Activated naive CD4-positive, alpha-beta T cell treated with anti-CD3 and anti-CD28 coated beads for 36 hours (primary cell): Measurements from ENCODE around the gene ITGAE. TPM values are rescaled to one million over a fixed set of nuclear protein-coding genes. Genes with fewer than 3 reads are reported as not detected.
"Not testable (repeated sequence)": the region's sequence is repeated elsewhere in the genome, so short reads cannot be mapped to it uniquely, and the experiment has no call there.

Experiments used
- CTCF ChIA-PET: fragments of 350-600 bp; sonication (Branson Sonifier 250); formaldehyde crosslinking; loops from one replicate; lab custom pipeline; 2021; ENCODE audit warnings: antibody characterized with exemption; lab: Charles Lee
- DNase-seq: peaks from one replicate; pipeline ENCODE4 v3.0.0-alpha.2; 2020
- H3K27ac Mint-ChIP-seq: one replicate; pipeline ENCODE4 v1.8.0; 2021; ENCODE audit warnings: mild to moderate bottlenecking, mixed read lengths
- H3K27me3 Mint-ChIP-seq: one replicate; pipeline ENCODE4 v1.8.0; 2021; ENCODE audit warnings: low read depth, mixed read lengths
- H3K36me3 Mint-ChIP-seq: one replicate; pipeline ENCODE4 v1.8.0; 2021; ENCODE audit warnings: low read depth, mixed read lengths
- H3K4me1 Mint-ChIP-seq: one replicate; pipeline ENCODE4 v1.8.0; 2021; ENCODE audit warnings: low read depth, mixed read lengths
- H3K4me3 Mint-ChIP-seq: one replicate; pipeline ENCODE4 v1.8.0; 2021; ENCODE audit warnings: mild to moderate bottlenecking, moderate library complexity, mixed read lengths
- H3K9me3 Mint-ChIP-seq: one replicate; pipeline ENCODE4 v1.8.0; 2021; ENCODE audit warnings: mixed read lengths
- intact Hi-C: fragments of 100-400 bp; cut with micrococcal nuclease; formaldehyde crosslinking; loops from one replicate; pipeline ENCODE4 v1.15.1; 2023
- total RNA-seq, 2 experiments: library from RNA; stranded (reverse); gene quantifications; one replicate each; pipeline ENCODE4 v1.2.3, GENCODE V29; 2021

ITGAE gene, protein sequence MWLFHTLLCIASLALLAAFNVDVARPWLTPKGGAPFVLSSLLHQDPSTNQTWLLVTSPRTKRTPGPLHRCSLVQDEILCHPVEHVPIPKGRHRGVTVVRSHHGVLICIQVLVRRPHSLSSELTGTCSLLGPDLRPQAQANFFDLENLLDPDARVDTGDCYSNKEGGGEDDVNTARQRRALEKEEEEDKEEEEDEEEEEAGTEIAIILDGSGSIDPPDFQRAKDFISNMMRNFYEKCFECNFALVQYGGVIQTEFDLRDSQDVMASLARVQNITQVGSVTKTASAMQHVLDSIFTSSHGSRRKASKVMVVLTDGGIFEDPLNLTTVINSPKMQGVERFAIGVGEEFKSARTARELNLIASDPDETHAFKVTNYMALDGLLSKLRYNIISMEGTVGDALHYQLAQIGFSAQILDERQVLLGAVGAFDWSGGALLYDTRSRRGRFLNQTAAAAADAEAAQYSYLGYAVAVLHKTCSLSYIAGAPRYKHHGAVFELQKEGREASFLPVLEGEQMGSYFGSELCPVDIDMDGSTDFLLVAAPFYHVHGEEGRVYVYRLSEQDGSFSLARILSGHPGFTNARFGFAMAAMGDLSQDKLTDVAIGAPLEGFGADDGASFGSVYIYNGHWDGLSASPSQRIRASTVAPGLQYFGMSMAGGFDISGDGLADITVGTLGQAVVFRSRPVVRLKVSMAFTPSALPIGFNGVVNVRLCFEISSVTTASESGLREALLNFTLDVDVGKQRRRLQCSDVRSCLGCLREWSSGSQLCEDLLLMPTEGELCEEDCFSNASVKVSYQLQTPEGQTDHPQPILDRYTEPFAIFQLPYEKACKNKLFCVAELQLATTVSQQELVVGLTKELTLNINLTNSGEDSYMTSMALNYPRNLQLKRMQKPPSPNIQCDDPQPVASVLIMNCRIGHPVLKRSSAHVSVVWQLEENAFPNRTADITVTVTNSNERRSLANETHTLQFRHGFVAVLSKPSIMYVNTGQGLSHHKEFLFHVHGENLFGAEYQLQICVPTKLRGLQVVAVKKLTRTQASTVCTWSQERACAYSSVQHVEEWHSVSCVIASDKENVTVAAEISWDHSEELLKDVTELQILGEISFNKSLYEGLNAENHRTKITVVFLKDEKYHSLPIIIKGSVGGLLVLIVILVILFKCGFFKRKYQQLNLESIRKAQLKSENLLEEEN
- total RNA-seq = 10 to 100 TPM; 31.7 to 32.4 TPM

DNA sequence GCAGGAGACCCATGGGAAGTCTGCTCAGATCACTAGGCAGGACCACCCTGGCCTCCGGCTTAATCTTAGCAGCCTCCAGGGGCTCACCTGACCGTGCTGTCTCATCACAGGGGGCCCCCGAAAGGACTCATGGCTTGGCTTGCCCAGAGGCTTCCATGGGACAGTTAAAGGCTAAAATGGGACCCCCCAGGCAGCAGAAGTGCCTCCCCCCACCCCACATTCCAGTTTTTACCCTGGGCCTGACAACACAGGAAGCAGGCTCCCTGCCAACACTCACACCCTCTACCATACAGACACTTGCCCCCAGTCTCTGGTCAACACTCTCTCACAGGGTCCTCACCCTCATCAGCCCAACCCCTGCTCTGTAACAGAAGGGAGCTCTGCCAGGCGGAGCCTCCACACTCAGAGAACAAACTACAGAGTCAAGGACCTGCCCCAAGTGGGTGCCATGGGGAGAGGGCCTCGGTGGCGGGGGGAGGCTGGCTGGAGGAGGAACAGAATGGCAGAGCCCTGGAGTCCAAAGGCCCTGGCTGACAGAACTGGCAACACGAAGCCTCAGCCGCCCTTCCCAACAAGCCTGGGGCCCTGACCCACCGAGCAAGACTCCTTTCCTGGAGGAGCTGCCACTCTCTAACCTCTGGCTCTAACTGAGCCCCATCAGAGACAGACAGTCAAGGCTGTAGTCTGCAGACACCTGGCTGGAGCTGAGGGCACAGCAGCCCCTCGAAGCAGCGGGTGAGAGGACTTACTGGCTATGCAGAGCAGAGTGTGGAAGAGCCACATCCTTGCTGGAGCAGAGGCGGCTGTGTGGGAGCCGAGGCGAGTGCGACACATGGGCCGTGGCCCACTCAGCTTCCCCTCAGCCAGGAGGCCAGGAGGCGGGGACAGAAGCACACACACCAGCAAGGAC, at the start of gene ITGAE:
Gene ITGAE (minus strand): TSS at position 827 of the 910 bp plus-strand sequence. CDS start 44 bp downstream, at position 783.
- DNase-seq = no peak
- intact Hi-C loops = no loop called here
- CTCF ChIA-PET = interaction anchor here (1.0 to 1.5 kb wide), 2 partner anchors 27 to 63 kb away, joined by 3 read pairs; no protein-coding TSS in a partner anchor
- H3K9me3 Mint-ChIP-seq = no peaks in the 10 kb centered on the region
- H3K27ac Mint-ChIP-seq = no peak within 1 kb of the TSS
- no peaks in the 10 kb centered on the region for H3K27me3 Mint-ChIP-seq
- H3K4me1 Mint-ChIP-seq = peaks cover 8% of the 10 kb centered on the region
- no peak within 1 kb of the TSS for H3K4me3 Mint-ChIP-seq
- no peaks in the 10 kb centered on the region for H3K36me3 Mint-ChIP-seq

GRCh38 chr17:3848229-3848835, 47.3 kb upstream of the ITGAE start:
- H3K27me3 Mint-ChIP-seq = no peaks in the 10 kb centered on the region
- no peak for DNase-seq
- CTCF ChIA-PET = no interaction called here
- H3K27ac Mint-ChIP-seq = no peak overlapping the region
- peaks cover 20% of the 10 kb centered on the region for H3K4me1 Mint-ChIP-seq
- H3K36me3 Mint-ChIP-seq = peaks cover 5% of the 10 kb centered on the region
- no peaks in the 10 kb centered on the region for H3K9me3 Mint-ChIP-seq
- H3K4me3 Mint-ChIP-seq = no peak overlapping the region
- intact Hi-C loops = loop anchor here (5.0 kb wide), 2 partner anchors 166 to 801 kb away; no protein-coding TSS in a partner anchor

DNA sequence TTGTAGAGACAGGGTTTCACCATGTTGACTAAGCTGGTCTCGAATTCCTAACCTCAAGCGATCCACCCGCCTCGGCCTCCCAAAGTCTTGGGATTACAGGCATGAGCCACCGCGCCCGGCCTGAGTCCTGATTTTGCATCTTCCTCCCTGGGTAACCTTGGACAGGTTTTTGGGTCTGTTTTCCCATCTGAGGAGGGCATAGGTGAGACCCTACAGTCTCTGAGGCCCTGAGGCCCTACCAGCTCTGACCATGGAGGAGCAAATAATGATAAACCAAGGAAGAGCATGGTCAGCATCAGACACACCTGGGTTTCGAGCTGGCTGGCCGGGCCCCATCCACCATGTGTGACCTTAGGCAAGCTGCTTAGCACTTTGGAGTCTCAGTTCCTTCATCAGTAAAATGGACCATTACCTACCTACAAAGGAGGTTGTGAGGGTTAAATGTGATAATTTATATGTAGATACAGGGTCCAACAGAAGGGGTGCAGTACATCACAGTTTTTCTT, 46.2 kb upstream of the ITGAE start:
- H3K27me3 Mint-ChIP-seq = no peaks in the 10 kb centered on the region
- peaks cover 22% of the 10 kb centered on the region for H3K4me1 Mint-ChIP-seq
- H3K9me3 Mint-ChIP-seq = no peaks in the 10 kb centered on the region
- H3K27ac Mint-ChIP-seq = no peak overlapping the region
- peaks cover 5% of the 10 kb centered on the region for H3K36me3 Mint-ChIP-seq
- intact Hi-C loops = loop anchor here (2.0 to 5.0 kb wide), 3 partner anchors 118 to 800 kb away; partner anchors contain the start of gene ATP2A3
- CTCF ChIA-PET = interaction anchor here (0.8 to 5.5 kb wide), 8 partner anchors 16 to 228 kb away, joined by 3 to 83 read pairs (median 8); no protein-coding TSS in a partner anchor
- H3K4me3 Mint-ChIP-seq = no peak overlapping the region
- DNase-seq = no peak

GRCh38 chr17:3846437-3847164, 45.6 kb upstream of the ITGAE start:
- no peak overlapping the region for H3K27ac Mint-ChIP-seq
- no peaks in the 10 kb centered on the region for H3K27me3 Mint-ChIP-seq
- CTCF ChIA-PET = interaction anchor here (0.6 to 5.5 kb wide), 22 partner anchors 11 to 228 kb away, joined by 3 to 83 read pairs (median 4); no protein-coding TSS in a partner anchor
- H3K36me3 Mint-ChIP-seq = peaks cover 5% of the 10 kb centered on the region
- no peaks in the 10 kb centered on the region for H3K9me3 Mint-ChIP-seq
- peak overlapping the region; percentile 54 for H3K4me3 Mint-ChIP-seq
- intact Hi-C loops = loop anchor here (1.0 to 5.0 kb wide), 10 partner anchors 47 to 799 kb away; partner anchors contain the start of genes ATP2A3, CAMKK1, CTNS and CYB5D2
- H3K4me1 Mint-ChIP-seq = peaks cover 22% of the 10 kb centered on the region
- DNase-seq = no peak

DNA sequence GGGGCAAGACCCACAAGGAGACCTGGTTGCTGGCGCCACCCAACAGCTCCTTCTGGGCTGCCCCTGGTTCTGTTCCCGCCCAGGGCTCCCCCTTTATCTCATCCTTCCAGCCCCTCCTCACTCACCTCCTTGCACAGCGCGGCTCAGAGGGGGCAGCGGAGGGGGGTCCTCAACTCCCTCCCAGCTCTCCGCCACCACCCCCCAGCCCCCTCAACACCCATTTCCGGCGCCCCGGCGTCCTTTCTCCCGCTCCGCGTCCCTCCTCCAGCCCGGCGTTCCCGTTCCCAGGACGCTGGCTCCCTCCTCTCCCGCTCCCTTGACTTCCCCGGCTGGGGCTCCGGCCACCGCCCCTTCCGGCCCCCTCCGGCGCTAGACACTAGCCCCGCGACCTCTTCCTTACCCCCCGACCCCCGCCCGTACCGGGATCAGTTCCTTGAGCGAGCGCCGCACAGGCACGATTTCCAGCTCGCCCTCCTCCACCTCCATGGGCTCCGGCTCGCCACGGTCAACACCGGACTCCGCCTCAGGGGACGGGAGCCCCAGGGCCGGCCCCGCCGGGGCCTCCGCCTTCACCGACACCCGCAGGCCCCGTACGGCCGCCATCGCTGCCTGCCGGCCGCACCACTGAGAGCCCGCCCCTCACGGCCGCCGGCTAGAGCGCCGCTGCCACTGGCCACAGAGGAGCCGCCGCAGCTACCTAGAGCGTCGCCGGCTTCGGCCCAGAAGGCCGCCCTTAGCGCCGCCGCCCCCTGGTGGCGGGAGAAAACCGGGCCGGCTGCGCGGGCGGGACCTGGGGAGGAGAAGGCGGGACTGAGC, 44.8 kb upstream of the ITGAE start, which contains the start of gene NCBP3:
Gene NCBP3 (minus strand): TSS at position 626 of the 816 bp plus-strand sequence. CDS start 23 bp downstream, at position 603.
- H3K9me3 Mint-ChIP-seq = no peaks in the 10 kb centered on the region

DNA sequence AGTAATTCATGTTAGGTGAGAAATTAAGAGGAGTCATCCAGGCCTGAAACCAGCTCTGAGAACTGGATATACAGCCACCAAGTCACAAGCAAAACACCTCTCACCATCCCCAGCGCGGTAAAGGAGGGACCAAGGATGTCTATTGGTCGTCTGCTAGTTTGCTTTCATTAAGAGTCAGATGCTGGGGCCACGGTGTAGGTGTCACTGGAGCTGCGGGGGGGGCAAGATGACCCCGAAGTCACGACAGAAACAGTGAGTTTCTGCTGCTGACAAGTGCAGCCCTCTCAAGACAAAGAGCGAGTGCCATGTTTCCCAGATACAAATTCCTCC, 44.3 kb upstream of the ITGAE start:
- CTCF ChIA-PET = interaction anchor here (0.5 to 5.5 kb wide), 13 partner anchors 16 to 135 kb away, joined by 3 to 83 read pairs (median 6); partner anchors contain the start of gene ATP2A3
- Mint-ChIP-seq H3K4me1 (peaks cover 24% of the 10 kb centered on the region), H3K27ac (peak overlapping the region; percentile 90), H3K4me3 (peak overlapping the region; percentile 94), H3K9me3 (no peaks in the 10 kb centered on the region), H3K27me3 (no peaks in the 10 kb centered on the region), H3K36me3 (peaks cover 13% of the 10 kb centered on the region)
- peak; percentile 75 for DNase-seq
- intact Hi-C loops = loop anchor here (5.0 kb wide), 2 partner anchors 163 to 798 kb away; no protein-coding TSS in a partner anchor

More for the DNA sequence above, 44.8 kb upstream of the ITGAE start, which contains the start of gene NCBP3:
- H3K4me1 Mint-ChIP-seq = peaks cover 22% of the 10 kb centered on the region
- intact Hi-C loops = loop anchor here (1.0 to 5.0 kb wide), 10 partner anchors 47 to 799 kb away; partner anchors contain the start of genes ATP2A3, CAMKK1, CTNS and CYB5D2
- CTCF ChIA-PET = interaction anchor here (0.5 to 5.5 kb wide), 26 partner anchors 11 to 229 kb away, joined by 3 to 83 read pairs (median 3); partner anchors contain the start of gene ATP2A3
- H3K4me3 Mint-ChIP-seq = peak within 1 kb of the TSS; percentile 94
- no peaks in the 10 kb centered on the region for H3K27me3 Mint-ChIP-seq
- peak within 1 kb of the TSS; percentile 90 for H3K27ac Mint-ChIP-seq
- H3K36me3 Mint-ChIP-seq = peaks cover 10% of the 10 kb centered on the region
- DNase-seq = peak; percentile 91

- H3K27ac Mint-ChIP-seq, H3K9me3 Mint-ChIP-seq, H3K27me3 Mint-ChIP-seq, DNase-seq, intact Hi-C loops: not testable (repeated sequence)
- CTCF ChIA-PET = interaction anchor here (0.9 to 5.5 kb wide), 12 partner anchors 15 to 165 kb away, joined by 3 to 83 read pairs (median 4); no protein-coding TSS in a partner anchor
- peaks cover 19% of the 10 kb centered on the region for H3K36me3 Mint-ChIP-seq
- peak overlapping the region; percentile 94 for H3K4me3 Mint-ChIP-seq
- H3K4me1 Mint-ChIP-seq = peaks cover 24% of the 10 kb centered on the region
Observed at GRCh38 chr17:3844556-3844955, 43.6 kb upstream of the ITGAE start.

DNA sequence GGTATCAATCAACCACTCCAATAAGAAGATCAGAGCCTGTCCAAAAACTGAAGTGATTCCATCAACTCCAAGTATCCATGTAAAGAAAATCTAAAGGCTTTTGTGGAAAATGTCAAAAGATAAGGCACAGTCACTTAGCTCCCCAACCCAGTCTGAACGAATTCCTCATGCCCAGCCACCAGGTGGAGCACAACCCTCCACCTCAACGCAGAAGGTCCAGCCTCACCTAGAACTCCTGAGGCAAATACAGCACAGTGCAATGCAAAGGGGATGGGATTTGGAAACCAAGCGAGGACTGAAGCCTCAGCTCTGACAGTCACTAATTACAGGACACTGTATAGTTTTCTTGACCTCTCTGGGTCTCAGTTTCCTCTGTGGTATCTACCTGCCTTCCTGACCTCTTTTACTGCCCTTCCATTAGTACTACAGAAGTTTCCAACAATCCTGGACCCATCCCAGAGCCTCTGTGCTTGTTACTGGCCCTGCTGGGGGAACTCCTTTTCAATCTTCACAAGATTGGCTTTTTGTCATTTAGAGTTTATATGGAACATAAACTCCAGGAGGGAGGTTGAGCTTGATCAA, 43.0 kb upstream of the ITGAE start:
- Mint-ChIP-seq H3K27ac (peak overlapping the region; percentile 33), H3K27me3 (no peaks in the 10 kb centered on the region), H3K4me3 (peak overlapping the region; percentile 94), H3K9me3 (no peaks in the 10 kb centered on the region), H3K36me3 (peaks cover 22% of the 10 kb centered on the region), H3K4me1 (peaks cover 24% of the 10 kb centered on the region)
- peak; percentile 62 for DNase-seq
- intact Hi-C loops = no loop called here
- CTCF ChIA-PET = interaction anchor here (0.6 to 5.5 kb wide), 17 partner anchors 14 to 1288 kb away, joined by 3 to 83 read pairs (median 3); no protein-coding TSS in a partner anchor

DNA sequence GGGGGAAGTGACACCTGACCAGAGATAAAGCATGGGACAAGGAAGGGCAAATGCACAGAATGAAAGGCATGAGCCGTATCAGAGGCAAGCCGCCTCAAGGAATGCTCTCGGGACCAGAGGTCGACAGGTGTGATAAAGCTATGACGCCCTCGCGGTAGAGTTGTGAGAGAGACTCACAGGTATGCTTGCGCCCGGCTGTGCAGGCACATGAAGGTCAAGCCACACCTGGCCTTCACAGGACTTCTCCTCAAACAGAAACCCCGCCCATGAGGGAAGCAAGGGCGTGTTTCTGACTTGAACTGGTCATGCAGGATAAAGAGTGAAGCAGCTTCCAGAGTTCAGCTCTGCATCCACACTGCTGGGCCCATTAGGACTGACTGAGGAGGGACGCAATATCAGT, 37.2 kb upstream of the ITGAE start:
- CTCF ChIA-PET = interaction anchor here (0.6 to 5.8 kb wide), 4 partner anchors 11 to 206 kb away, joined by 3 to 37 read pairs (median 8); no protein-coding TSS in a partner anchor
- peaks cover 10% of the 10 kb centered on the region for H3K4me1 Mint-ChIP-seq
- no peaks in the 10 kb centered on the region for H3K27me3 Mint-ChIP-seq
- no peak for DNase-seq
- H3K27ac Mint-ChIP-seq = no peak overlapping the region
- H3K9me3 Mint-ChIP-seq = no peaks in the 10 kb centered on the region
- H3K36me3 Mint-ChIP-seq = peaks cover 34% of the 10 kb centered on the region
- intact Hi-C loops = no loop called here
- no peak overlapping the region for H3K4me3 Mint-ChIP-seq
